AG08396 (cell line): Measurements from ENCODE around the gene PFDN5.
"Not testable (repeated sequence)": the region's sequence is repeated elsewhere in the genome, so short reads cannot be mapped to it uniquely, and the experiment has no call there.

Experiments
- DNase-seq: peaks from one replicate; pipeline ENCODE4 v3.0.0; 2012; ENCODE audit warnings: low spot score, mixed read lengths

The PFDN5 gene

DNA sequence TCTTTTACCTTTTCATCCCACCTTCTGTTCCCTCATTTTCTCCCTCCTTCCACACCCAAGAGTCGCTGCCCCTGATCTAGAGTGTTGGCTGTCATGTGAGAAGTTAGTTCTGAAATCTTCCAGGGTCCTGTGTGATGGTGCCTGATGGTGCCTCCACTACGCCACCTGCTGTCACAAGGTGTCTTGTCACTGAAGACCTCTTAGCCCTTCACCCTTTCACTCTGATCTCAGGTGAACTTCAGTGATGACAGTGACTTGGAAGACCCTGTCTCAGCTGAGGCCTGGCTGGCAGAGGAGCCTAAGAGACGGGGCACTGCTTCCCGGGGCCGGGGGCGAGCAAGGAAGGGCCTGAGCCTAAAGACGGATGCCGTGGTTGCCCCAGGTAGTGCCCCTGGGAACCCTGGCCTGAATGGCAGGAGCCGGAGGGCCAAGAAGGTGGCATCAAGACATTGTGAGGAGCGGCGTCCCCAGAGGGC lies 7.6 kb upstream of the PFDN5 start:
- DNase-seq, result peak; percentile 69

DNA sequence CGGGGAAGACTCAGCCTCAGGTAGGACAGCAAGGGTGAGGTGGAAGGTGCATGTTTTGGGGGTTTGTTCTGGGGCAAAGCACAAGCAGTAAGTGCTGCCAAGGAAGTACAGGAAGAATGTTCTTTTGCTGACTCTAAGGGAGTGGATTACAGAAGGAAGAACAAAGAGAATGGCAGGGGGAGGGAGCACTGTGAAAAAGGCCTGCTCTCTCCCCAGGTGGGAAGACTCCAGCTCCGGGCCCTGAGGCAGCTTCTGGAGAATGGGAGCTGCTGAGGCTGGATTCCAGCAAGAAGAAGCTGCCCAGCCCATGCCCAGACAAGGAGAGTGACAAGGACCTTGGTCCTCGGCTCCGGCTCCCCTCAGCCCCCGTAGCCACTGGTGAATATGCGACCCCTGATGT lies 7.0 kb upstream of the PFDN5 start:
- no peak for DNase-seq

DNA sequence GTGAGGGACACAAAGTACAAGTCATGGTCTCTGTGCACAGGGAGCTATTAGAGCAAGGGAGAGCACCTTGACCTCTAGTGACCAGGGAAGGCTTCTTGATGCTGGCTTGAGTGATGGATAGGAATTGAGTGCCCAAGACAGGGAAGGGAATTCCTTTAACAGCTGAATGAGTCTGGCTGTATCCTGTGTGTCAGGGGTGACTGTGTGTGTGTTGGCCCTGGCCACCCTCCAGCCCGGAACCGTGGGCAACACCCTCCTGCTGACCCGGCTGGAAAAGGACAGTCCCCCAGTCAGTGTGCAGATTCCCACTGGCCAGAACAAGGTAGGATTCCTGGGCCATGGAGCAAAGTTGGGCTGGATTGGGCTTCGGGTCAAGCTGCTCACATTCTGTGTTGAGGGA lies 5.5 kb upstream of the PFDN5 start:
- DNase-seq, result peak; percentile 47

DNA sequence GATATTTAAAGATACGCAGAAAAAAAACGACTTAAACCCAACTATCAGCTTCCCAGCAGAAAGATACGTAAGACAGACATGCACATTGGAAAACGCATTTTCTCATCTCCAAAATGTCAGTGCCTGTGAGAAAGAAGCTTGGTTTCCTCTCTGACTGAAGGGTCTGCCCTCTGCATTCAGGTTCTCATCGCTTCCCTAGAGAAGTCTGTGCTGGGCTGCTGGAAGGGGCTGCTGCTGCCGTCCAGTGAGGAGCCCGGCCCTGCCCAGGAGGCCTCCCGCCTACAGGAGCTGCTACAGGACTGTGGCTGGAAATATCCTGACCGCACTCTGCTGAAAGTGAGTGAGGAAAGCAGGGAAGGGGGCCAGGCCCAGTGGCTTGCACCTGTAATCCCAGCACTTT lies 4.7 kb upstream of the PFDN5 start:
- no peak for DNase-seq

DNA sequence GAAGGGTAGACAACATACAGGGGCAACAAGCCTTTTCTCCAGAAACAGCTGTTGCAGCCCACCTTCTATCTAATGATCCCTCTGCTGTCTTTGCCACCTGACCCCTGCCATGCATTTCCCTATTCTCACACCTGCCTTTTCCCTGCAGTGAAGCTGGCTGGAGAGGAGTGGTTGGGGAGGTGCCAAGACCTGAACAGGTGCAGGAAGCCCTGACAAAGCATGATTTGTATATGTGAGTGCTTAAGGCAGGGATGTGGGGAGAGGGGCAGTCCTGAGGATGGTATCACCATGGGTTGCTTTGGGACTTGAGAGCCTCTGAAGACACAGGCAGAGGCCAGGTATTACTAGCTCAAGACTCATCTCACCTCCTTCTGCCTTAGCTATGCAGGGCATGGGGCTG lies 2.9 kb upstream of the PFDN5 start:
- no peak for DNase-seq

DNA sequence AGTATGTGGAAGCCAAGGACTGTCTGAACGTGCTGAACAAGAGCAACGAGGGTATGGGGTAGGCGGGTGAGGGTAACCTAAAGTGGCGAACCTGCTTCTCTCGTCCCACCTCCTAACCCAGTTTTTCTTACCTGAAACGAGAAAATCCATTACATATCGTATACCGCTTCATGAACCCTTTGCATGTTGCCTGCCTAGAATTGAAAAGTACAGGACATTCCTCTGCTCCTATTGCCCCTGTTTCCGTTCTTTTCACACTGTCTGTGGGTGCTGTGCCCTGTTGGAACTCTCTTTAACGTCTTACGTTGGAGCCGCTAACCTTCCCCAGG lies 513 bp downstream of the PFDN5 start:
- no peak for DNase-seq

DNA sequence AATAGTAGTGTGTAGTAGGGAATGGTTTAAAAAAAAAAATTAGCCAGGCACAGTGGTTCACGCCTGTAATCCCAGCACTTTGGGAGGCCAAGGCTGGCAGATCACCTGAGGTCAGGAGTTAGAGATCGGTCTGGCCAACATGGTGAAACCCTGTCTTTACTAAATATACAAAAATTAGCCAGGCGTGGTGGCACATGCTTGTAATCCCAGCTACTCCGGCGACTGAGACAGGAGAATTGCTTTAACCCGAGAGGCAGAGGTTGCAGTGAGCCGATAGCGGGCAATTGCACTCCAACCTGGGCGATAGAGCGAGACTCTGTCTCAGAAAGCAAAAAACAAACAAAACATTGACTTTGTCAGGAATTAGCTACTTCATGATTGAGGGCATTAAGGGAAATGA lies 1.8 kb downstream of the PFDN5 start:
- not testable (repeated sequence) for DNase-seq

DNA sequence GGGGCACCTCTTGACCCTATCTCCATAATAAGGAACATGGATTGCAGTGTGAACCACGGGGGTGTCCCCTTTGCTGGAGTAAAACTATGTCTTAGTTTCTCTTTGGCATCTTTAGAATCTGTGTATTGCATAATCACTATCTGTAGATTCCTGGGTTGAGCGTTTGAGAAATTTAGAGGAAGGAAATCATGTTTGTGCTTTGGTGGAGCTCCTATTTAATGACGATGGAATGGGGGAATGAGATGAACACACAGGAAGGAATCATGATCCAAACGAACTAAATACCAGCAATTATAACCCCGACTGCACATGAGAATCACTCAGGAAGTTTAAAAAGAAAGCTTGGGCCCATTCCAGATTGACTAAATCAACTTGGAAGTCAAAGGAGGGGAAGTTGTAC lies 2.8 kb downstream of the PFDN5 start:
- peak; percentile 60 for DNase-seq

DNA sequence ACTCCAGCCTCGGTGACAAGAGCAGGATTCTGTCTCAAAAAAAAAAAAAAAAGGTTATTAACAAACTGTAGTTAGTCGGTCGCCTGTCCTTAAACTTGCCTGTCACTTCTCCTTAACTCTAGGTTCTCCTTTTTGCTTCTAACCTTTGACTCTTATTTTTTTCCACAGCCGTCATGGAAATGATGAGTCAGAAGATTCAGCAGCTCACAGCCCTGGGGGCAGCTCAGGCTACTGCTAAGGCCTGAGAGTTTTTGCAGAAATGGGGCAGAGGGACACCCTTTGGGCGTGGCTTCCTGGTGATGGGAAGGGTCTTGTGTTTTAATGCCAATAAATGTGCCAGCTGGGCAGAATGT lies 3.7 kb downstream of the PFDN5 start:
- peak; percentile 44 for DNase-seq

DNA sequence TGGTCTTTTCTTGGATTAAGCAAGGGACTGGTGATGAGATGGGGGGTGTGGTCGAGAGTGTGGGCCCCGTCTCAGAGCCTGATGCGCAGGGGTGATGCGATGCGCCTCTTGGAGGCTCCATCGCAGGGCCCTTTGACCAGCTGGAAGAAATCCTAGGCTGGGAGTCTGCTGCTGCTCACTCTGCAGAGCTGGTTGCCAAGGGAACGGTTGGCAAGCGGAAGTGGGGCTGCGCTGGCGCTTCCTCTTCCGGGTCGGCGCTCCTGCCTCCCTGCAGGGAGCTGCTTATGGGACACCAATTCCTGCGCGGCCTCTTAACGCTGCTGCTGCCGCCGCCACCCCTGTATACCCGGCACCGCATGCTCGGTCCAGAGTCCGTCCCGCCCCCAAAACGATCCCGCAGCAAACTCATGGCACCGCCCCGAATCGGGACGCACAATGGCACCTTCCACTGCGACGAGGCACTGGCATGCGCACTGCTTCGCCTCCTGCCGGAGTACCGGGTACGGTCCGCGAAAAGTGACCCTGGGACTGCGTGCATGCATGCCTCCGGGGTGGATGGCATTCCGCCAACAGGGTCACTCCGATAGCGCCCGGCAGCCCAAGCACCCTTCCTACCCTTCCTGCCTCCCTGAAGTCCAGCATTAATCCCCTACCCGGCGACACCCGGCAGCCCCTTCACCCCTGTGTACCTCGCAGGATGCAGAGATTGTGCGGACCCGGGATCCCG lies 4.3 kb downstream of the PFDN5 start, which contains the start of gene MYG1:
Gene MYG1 (plus strand): TSS at position 242 of the 727 bp plus-strand sequence. CDS start 43 bp downstream, at position 285.
- DNase-seq, result peak; percentile 82

DNA sequence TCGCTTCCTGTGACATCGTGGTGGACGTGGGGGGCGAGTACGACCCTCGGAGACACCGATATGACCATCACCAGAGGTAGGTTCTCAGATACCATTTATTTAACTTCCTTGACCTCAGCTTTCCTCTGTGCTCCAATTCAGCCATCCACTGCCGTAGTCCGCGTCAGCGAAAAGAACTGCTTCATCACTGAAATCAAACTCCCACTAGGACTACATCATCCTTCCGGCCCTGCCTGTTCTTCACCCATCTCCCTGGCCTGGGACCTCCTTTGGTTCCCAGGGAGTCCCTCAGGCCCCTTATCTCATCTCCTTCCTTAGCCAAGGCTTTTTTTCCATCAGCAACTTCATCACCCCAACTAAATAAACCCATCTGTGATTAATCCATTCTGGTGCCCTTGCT lies 4.8 kb downstream of the PFDN5 start:
- DNase-seq, result peak; percentile 46

DNA sequence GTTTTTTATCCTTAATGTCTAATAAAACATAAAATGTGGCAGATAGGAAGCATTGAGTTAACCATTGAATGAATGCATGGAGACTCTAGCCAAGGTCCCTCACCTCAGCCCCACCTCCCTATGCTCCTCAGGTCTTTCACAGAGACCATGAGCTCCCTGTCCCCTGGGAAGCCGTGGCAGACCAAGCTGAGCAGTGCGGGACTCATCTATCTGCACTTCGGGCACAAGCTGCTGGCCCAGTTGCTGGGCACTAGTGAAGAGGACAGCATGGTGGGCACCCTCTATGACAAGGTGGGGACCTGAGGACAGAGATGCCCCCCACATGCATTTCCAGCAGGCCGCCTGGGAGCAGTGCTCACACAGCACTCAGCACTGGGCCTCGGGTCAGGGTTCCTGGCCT lies 7.6 kb downstream of the PFDN5 start:
- DNase-seq, result no peak

DNA sequence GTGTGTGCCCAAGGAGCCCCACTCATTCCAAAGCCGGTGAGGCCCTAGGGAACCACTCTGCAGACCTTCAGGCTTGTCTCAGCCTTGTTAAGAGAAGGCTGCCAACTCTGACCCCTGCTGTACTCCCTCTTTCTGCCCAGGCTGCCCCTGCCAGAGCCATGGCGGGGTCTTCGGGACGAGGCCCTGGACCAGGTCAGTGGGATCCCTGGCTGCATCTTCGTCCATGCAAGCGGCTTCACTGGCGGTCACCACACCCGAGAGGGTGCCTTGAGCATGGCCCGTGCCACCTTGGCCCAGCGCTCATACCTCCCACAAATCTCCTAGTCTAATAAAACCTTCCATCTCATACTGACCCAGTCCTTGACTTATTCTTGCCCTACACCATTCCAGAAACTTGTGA lies 11.5 kb downstream of the PFDN5 start:
- DNase-seq, result no peak

DNA sequence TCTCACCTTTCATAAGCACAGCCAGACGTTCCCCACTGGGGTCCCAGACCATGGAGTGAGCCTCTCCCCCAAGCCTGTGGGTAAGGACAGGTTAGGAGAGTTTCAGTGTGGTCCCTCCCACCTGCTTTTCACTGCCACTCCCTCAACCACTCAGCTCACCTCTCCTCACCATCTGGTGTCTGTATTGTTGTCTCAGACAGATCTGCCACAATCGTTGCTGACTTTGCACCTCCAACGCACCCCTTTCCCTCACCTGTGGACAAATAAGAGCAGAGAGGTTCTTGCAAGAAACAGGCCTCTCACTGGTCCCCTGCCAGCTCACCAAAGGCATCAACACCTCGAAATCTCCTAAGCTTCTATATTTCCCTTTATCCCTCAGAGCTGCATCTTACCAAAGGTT lies 12.9 kb downstream of the PFDN5 start:
- DNase-seq, result no peak

DNA sequence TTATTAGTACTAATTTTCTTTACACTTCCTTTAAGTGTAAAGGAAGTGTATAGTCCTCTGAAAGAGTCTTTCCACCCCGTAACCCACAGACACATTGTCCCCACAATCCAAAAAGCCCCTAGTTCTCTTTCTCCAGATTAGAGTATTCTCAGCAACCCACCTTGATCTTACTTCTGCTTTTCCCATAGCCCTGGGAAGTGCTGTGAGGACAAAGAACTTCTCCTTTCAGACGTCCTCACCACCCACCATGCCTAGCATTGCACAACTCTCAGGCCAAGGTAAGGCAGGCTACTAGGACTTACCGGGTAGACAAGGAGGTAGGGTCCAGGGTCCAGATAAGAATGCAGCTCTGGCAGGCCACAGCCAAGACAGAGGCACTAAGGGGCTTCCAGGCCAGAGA lies 18.7 kb downstream of the PFDN5 start:
- no peak for DNase-seq

DNA sequence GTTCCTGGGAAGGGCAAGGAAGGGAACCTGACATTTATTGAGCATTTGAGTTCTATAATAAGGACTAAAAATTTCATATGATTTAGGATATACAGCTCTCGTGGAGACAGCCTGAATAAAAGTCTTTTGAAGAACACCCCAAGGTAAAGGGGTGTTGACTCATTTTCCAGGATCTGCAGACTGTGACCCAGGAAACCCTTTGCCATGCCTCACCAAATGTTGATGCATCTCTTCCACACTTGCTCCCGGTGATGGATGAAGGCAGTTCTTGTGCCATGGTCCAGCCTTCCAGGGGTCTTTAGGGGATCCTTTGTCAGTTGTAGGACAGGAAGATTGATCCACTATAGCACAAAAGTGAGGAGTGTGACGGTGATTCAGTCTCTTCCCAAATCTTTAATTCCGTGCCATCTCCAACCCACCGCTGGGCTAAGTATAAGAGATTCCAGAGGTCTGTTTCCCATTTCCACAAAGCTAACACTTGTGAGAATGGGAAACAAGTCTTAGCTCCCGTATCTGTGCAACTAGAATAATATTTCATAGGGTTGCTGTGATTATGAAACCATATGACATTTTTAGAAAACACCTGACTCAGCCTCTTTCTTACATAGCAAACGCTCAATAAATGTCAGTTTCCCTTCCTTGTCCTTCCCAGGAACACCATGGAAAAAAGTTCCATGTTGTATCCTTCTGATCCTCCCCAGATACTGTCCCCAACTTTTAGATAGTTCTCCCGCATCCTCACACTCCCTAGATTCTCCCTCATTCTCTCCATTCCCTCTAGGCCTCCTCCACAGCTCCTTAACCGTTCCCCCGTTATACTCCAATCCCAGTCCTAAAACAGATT lies 25.2 kb downstream of the PFDN5 start:
- DNase-seq, result no peak

DNA sequence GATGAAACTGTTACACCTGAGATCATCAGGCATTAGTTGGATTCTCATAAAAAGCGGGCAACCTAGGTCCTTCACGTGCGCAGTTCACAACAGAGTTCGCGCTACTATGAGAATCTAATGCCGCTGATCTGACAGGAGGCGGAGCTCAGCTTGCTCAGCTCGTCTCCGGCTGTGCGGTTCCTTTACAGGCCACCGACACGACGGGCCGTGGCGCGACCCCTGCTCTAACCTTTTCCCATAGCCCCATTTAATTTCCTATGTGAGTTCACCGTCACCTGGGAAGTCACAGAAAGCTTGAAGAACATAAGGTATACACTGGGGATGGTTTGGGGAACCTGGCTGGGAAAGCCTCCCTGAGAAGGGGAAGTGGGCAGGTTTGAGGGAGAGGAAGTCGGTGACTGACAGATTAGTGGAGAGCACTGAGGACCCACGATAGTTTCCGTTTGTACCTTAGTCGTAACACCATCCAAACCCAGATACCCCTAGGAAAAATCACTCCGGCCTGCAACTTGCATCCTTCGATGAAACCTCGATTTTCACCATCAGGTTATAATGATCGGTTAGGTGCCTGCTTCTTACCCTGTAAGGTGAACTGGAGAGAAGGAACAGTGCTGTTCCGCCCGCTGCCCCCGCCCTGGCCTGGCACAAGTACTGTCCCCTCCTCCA lies 28.9 kb downstream of the PFDN5 start:
- DNase-seq, result no peak

DNA sequence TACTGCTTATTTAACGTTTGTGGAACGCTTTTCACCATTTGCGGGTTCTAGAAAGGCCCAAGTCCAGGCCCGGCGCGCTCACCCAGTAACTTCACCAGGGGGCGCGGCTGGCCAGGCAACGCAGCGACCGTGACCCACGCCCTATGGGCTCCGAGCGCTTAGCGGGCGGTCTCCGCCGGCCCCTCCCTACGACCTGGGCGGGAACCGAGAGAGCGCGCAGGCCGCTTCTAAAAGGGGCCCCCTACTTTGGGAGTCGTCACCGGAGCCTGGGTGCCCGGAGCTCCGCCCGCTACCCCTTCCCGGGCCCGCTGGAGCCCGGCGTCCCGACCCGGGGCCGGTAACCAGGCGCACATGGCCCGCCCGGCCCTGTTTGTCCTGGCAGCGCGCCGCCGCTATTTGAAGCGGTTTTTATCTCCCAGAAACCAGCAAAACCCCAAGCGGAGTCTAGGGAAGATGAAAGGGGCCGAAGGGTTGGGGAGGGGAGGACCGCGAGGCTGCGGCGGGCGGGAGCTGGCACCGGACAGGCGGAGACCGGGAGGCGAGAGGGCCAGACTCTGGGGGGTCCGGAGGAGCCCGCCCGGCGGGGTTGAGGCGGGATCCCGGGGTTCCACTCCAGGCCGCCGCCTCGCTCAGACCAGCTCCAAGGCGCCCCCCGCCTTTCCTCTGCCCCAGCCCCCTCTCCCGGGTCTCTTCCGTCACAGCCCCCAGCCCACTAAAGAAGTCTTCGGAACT lies 29.6 kb downstream of the PFDN5 start:
- DNase-seq, result peak; percentile 96

DNA sequence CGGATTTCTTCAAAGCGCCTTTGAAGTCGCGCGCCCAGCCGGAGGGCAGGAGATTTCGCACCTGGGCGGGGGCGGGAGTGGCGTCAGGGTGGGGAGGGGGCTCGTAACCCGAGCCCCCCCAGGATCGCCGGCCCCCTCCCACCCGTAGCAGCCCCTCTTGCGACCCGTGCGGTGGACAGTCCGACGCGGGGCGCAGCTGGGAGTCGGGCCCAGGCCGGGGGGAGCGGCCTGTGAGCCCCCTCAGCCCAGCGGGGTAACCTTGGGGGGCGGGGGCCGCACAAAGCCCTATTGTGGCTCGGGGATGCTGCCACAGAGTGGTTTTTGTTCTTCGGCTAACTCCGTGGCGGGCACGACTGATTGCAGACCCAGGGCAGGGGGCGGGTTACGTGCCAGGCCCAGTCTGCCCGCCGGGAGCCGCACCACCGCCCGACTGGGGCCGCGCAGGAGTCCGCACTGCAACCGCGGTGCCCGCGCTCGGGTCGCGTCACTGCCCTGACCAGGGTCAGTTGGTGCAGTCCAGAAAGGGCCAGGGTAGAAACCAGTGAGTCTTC lies 30.2 kb downstream of the PFDN5 start:
- peak; percentile 67 for DNase-seq

DNA sequence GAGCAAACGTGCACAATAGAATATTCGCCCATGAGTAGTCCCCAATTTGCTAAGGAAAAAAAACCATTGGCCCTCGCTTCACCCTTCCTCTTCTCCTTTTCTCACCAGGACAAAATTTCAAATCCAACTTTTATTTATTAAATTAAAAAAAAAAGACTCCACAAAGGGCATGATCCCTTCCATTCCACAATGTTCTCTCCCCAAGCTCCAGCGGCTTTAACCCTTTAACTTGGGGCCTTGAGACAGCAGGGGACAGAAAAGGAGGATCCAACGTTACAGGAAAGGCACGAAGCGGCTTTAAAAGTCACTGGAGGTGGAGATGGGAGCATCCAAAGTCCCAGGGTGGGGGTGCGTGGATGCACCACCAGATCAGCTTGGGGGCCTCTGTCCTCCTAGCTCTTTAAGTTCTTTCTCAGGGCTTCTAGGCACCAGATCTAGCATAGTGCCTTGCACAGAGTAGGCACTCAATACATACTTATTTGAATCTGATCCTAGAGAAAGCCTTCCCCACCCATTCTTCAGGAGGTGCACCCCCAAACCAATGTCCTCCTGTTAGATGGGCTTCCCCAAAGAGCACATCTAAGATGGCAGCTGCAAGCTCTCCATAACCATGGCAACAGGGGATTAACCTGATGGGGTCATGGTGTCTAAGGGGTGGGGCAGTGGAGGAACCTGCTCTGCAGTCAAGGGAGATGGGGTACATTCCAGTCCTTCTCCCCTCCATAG lies 31.3 kb downstream of the PFDN5 start:
- no peak for DNase-seq

DNA sequence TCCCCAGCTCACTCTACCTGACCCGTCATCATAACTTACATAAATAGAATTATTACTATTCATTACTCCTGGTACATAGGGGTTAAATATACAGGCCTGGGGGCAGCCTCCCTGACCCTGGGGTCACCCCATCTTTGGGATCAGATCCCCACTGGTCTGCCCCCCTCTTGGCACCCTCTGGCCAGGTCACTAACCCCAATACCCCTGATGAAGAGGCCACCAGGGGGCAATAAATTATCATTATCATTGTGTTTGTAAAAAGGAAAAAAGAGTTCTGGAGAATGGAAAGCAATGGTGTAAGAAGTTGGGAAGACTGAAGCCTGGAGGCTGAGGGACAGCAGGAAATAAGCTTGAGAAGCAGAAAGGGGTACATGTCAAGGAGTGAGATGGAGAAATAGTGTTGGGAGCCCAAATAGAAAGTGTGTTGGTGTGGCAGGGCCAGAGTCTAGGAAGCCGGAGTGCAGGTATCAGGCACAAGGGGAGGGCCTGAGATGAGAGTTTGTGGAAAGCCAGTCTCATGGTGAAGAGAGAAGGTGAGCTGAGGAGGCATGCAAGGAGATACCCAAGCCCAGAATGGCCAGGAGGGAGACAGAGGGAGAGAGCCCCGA lies 32.2 kb downstream of the PFDN5 start:
- no peak for DNase-seq
